ENCODE measurements around the gene CHRM1. TPM values are rescaled to one million over a fixed set of nuclear protein-coding genes. Genes with fewer than 3 reads are reported as not detected.

Gene CHRM1
- total RNA-seq, 1 experiment from 2014 or later = 0.18 TPM

- in situ Hi-C loops (cut with HindIII; ENCODE audit: low pct_unique_long_range_greater_than_20kb, low sequenced_read_pairs) = no loop called here
- DNase-seq (ENCODE audit: low read depth, low spot score) = no peak
Observed at GRCh38 chr11:62911137-62912130, 9.7 kb downstream of the CHRM1 start.

GRCh38 chr11:62910141-62910882, 10.9 kb downstream of the CHRM1 start:
- DNase-seq (ENCODE audit: low read depth, low spot score) = no peak
- in situ Hi-C loops (cut with HindIII; ENCODE audit: low pct_unique_long_range_greater_than_20kb, low sequenced_read_pairs) = no loop called here

GRCh38 chr11:62909107-62909894, 11.9 kb downstream of the CHRM1 start:
- peak; percentile 79 for DNase-seq (ENCODE audit: low read depth, low spot score)
- in situ Hi-C loops (cut with HindIII; ENCODE audit: low pct_unique_long_range_greater_than_20kb, low sequenced_read_pairs) = no loop called here

- in situ Hi-C loops (cut with HindIII; ENCODE audit: low pct_unique_long_range_greater_than_20kb, low sequenced_read_pairs) = no loop called here
- DNase-seq (ENCODE audit: low read depth, low spot score) = no peak
Observed at GRCh38 chr11:62908468-62909072, 12.6 kb downstream of the CHRM1 start.

- in situ Hi-C loops (cut with HindIII; ENCODE audit: low pct_unique_long_range_greater_than_20kb, low sequenced_read_pairs) = no loop called here
- DNase-seq (ENCODE audit: low read depth, low spot score) = peak; percentile 84
Observed at GRCh38 chr11:62905927-62906531, 15.1 kb downstream of the CHRM1 start.

GRCh38 chr11:62905296-62905695, 15.9 kb downstream of the CHRM1 start:
- no peak for DNase-seq (ENCODE audit: low read depth, low spot score)
- in situ Hi-C loops (cut with HindIII; ENCODE audit: low pct_unique_long_range_greater_than_20kb, low sequenced_read_pairs) = no loop called here

- no peak for DNase-seq (ENCODE audit: low read depth, low spot score)
- in situ Hi-C loops (cut with HindIII; ENCODE audit: low pct_unique_long_range_greater_than_20kb, low sequenced_read_pairs) = no loop called here
Observed at GRCh38 chr11:62902932-62903331, 18.2 kb downstream of the CHRM1 start.

- no peak for DNase-seq (ENCODE audit: low read depth, low spot score)
- in situ Hi-C loops (cut with HindIII; ENCODE audit: low pct_unique_long_range_greater_than_20kb, low sequenced_read_pairs) = no loop called here
Observed at GRCh38 chr11:62898027-62898426, 23.1 kb downstream of the CHRM1 start.

- in situ Hi-C loops (cut with HindIII; ENCODE audit: low pct_unique_long_range_greater_than_20kb, low sequenced_read_pairs) = no loop called here
- DNase-seq (ENCODE audit: low read depth, low spot score) = no peak
Observed at GRCh38 chr11:62897311-62897710, 23.9 kb downstream of the CHRM1 start.

GRCh38 chr11:62896049-62896448, 25.1 kb downstream of the CHRM1 start:
- in situ Hi-C loops (cut with HindIII; ENCODE audit: low pct_unique_long_range_greater_than_20kb, low sequenced_read_pairs) = no loop called here
- DNase-seq (ENCODE audit: low read depth, low spot score) = no peak

GRCh38 chr11:62895501-62895900, 25.7 kb downstream of the CHRM1 start:
- in situ Hi-C loops (cut with HindIII; ENCODE audit: low pct_unique_long_range_greater_than_20kb, low sequenced_read_pairs) = no loop called here
- DNase-seq (ENCODE audit: low read depth, low spot score) = no peak

- in situ Hi-C loops (cut with HindIII; ENCODE audit: low pct_unique_long_range_greater_than_20kb, low sequenced_read_pairs) = no loop called here
- DNase-seq (ENCODE audit: low read depth, low spot score) = no peak
Observed at GRCh38 chr11:62892077-62892922, 28.9 kb downstream of the CHRM1 start.

- in situ Hi-C loops (cut with HindIII; ENCODE audit: low pct_unique_long_range_greater_than_20kb, low sequenced_read_pairs) = no loop called here
Observed at GRCh38 chr11:62889484-62890437, 31.4 kb downstream of the CHRM1 start.

GRCh38 chr11:62889126-62889483, 32.1 kb downstream of the CHRM1 start:
- in situ Hi-C loops (cut with HindIII; ENCODE audit: low pct_unique_long_range_greater_than_20kb, low sequenced_read_pairs) = no loop called here
- DNase-seq (ENCODE audit: low read depth, low spot score) = no peak

More at GRCh38 chr11:62889484-62890437, 31.4 kb downstream of the CHRM1 start:
- peak; percentile 51 for DNase-seq (ENCODE audit: low read depth, low spot score)

- no peak for DNase-seq (ENCODE audit: low read depth, low spot score)
- in situ Hi-C loops (cut with HindIII; ENCODE audit: low pct_unique_long_range_greater_than_20kb, low sequenced_read_pairs) = no loop called here
Observed at GRCh38 chr11:62888406-62888805, 32.8 kb downstream of the CHRM1 start.
